Endothelial cell of umbilical vein (primary cell): ENCODE data around the gene PIP4K2C. TPM values are rescaled to one million over a fixed set of nuclear protein-coding genes. Genes with fewer than 3 reads are reported as not detected.

Experiments used
- BruUV-seq: library from RNA; stranded (reverse); fragments of 400-500 nt; replicated peaks from 2 replicates; lab custom pipeline; 2021; lab: Mats Ljungman, UMichigan
- CTCF ChIA-PET: fragments of 300-600, 350-600 bp; sonication (Branson Sonifier 250); formaldehyde crosslinking; loops from one replicate; lab custom pipeline; 2021; ENCODE audit warnings: antibody characterized with exemption, inconsistent platforms; lab: Charles Lee
- POLR2A ChIA-PET: fragments of 300-600, 350-600 bp; sonication (Branson Sonifier 250); formaldehyde crosslinking; loops from one replicate; lab custom pipeline; 2021; ENCODE audit warnings: antibody characterized with exemption, inconsistent platforms; lab: Charles Lee
- DNase-seq: peaks from one replicate; pipeline ENCODE4 v3.0.0-alpha.2; 2011; ENCODE audit warnings: low read depth, low spot score
- FAIRE-seq: peaks from 2 replicates; lab custom pipeline; 2011; peaks lifted over from hg19 to GRCh38; lab: Jason Lieb, UNC
- H2AFZ ChIP-seq: 2 replicates; pipeline ENCODE4 v1.6.0; 2012; ENCODE audit warnings: low read depth, low read length, control low read depth, inconsistent platforms
- H3K27ac ChIP-seq: 2 replicates; pipeline ENCODE4 v1.5.1; 2011; ENCODE audit warnings: low read depth, mild to moderate bottlenecking, control low read depth, low read length, moderate library complexity; ENCODE audit not compliant: insufficient read depth
- H3K27me3 ChIP-seq, 2 experiments: 2 replicates each; pipeline versions ENCODE4 v1.6.0 to v1.6.1; 2011; ENCODE audit warnings: low read length in 2 of 2, mixed read lengths in 1 of 2; ENCODE audit not compliant: control insufficient read depth in 2 of 2, insufficient read depth in 2 of 2
- H3K36me3 ChIP-seq, 2 experiments: 2 replicates in 1 of 2; 3 replicates in 1 of 2; pipeline ENCODE4 v1.5.1; 2011; ENCODE audit warnings: low read length in 2 of 2, mild to moderate bottlenecking in 1 of 2, moderate library complexity in 1 of 2; ENCODE audit not compliant: control insufficient read depth in 2 of 2, insufficient read depth in 2 of 2; ENCODE audit errors: extremely low read depth in 1 of 2
- H3K4me1 ChIP-seq: 3 replicates; pipeline ENCODE4 v1.5.1; 2011; ENCODE audit warnings: mild to moderate bottlenecking, low read length; ENCODE audit not compliant: control insufficient read depth, insufficient read depth; ENCODE audit errors: extremely low read depth
- H3K4me2 ChIP-seq: 2 replicates; pipeline ENCODE4 v1.6.1; 2011; ENCODE audit warnings: low read length, control low read depth, mixed read lengths; ENCODE audit not compliant: insufficient read depth
- H3K4me3 ChIP-seq, 3 experiments: fragments of 200-600 bp in 1 of 3; sonication (generic), shearing (Covaris generic) in 1 of 3; replicated peaks in 1 of 3; 2 replicates each; pipeline ENCODE4 v1.5.1; 2011 to 2016; ENCODE audit warnings: control low read depth in 3 of 3, low read length in 3 of 3, mild to moderate bottlenecking in 2 of 3, inconsistent platforms in 1 of 3, low read depth in 1 of 3, moderate library complexity in 1 of 3; ENCODE audit not compliant: insufficient read depth in 1 of 3
- H3K79me2 ChIP-seq: 2 replicates; pipeline ENCODE4 v1.6.0; 2012; ENCODE audit warnings: low read length, inconsistent platforms; ENCODE audit not compliant: control insufficient read depth, insufficient read depth
- H3K9ac ChIP-seq: replicated peaks from 2 replicates; pipeline ENCODE3; 2011; ENCODE audit warnings: low read length, control low read depth; ENCODE audit not compliant: insufficient read depth; ENCODE audit errors: extremely low read depth
- H3K9me1 ChIP-seq: replicated peaks from 3 replicates; pipeline ENCODE4 v1.6.0; 2011; ENCODE audit warnings: mild to moderate bottlenecking, low read length; ENCODE audit not compliant: control insufficient read depth, insufficient read depth; ENCODE audit errors: extremely low read depth
- H3K9me3 ChIP-seq: replicated peaks from 2 replicates; pipeline ENCODE4 v1.5.1; 2012; ENCODE audit warnings: low read length, inconsistent platforms; ENCODE audit not compliant: control insufficient read depth, insufficient read depth
- H4K20me1 ChIP-seq: replicated peaks from 2 replicates; pipeline ENCODE3; 2011; ENCODE audit warnings: mild to moderate bottlenecking, low read length; ENCODE audit not compliant: control insufficient read depth, insufficient read depth; ENCODE audit errors: extremely low read depth
- EZH2 ChIP-seq: IDR thresholded peaks from 2 replicates; pipeline ENCODE4 v1.6.1; 2012; ENCODE audit warnings: borderline replicate concordance, low read depth, mild to moderate bottlenecking, moderate library complexity, low read length, inconsistent platforms; ENCODE audit not compliant: severe bottlenecking
- FOS ChIP-seq: IDR thresholded peaks from 2 replicates; pipeline ENCODE4 v1.6.1; 2011; ENCODE audit warnings: mild to moderate bottlenecking, low read length, moderate library complexity, borderline replicate concordance; ENCODE audit not compliant: insufficient read depth
- GATA2 ChIP-seq: IDR thresholded peaks from 2 replicates; pipeline ENCODE4 v1.7.0; 2011; ENCODE audit warnings: low read depth, mild to moderate bottlenecking, moderate library complexity, mixed read lengths, low read length; ENCODE audit not compliant: insufficient read length, insufficient read depth
- JUN ChIP-seq: IDR thresholded peaks from 2 replicates; pipeline ENCODE4 v1.6.1; 2011; ENCODE audit warnings: borderline replicate concordance, low read depth; ENCODE audit not compliant: insufficient read length, insufficient read depth
- MYC ChIP-seq: IDR thresholded peaks from one replicate; pipeline ENCODE4 v1.6.1; 2011; ENCODE audit warnings: mild to moderate bottlenecking, low read depth, low read length
- POLR2A ChIP-seq: IDR thresholded peaks from 2 replicates; pipeline ENCODE4 v1.6.1; 2012; ENCODE audit warnings: low read depth, mild to moderate bottlenecking, control low read depth, low read length
- POLR2AphosphoS5 ChIP-seq: IDR thresholded peaks from 2 replicates; pipeline ENCODE4 v1.6.1; 2012; ENCODE audit warnings: low read depth, mild to moderate bottlenecking, control low read depth, low read length, moderate library complexity; ENCODE audit not compliant: insufficient read depth
- dilution Hi-C: fragments of 300-500 bp; cut with MboI; formaldehyde crosslinking; loops from one replicate; pipeline ENCODE4 v1.15.0; 2019; ENCODE audit warnings: low sequenced_read_pairs; ENCODE audit not compliant: extremely low pct_ligation_motif_present
- intact Hi-C: fragments of 100-400 bp; cut with micrococcal nuclease; formaldehyde crosslinking; loops from one replicate; pipeline ENCODE4 v1.10.0; 2022
- polyA plus RNA-seq, 4 experiments: library from polyadenylated mRNA; depleted of rRNA in 3 of 4; stranded (reverse) in 3 of 4; unstranded in 1 of 4; fragments of >200 nt; gene quantifications; 2 replicates each; pipeline versions ENCODE4 v1.2.1 to v1.2.3, GENCODE V29; 2011 to 2012; ENCODE audit warnings: missing spikeins in 1 of 4
- total RNA-seq: library from RNA; stranded (reverse); gene quantifications from 2 replicates; pipeline ENCODE4 v1.2.3, GENCODE V29; 2021
- TF ChIP-seq, protein P1 (sequence below), 2 donors: IDR thresholded peaks; 1 replicate in 1 of 2; 2 replicates in 1 of 2; pipeline ENCODE4 v1.5.1; 2011; ENCODE audit warnings: low read length in 2 of 2, mild to moderate bottlenecking in 2 of 2, moderate library complexity in 2 of 2, control low read depth in 1 of 2, inconsistent platforms in 1 of 2, low read depth in 1 of 2; ENCODE audit not compliant: insufficient read depth in 1 of 2; ENCODE audit errors: extremely low read depth in 1 of 2
- TF ChIP-seq, protein P2 (sequence below): IDR thresholded peaks from 2 replicates; pipeline ENCODE4 v1.6.1; 2011; ENCODE audit not compliant: insufficient read depth, insufficient read length

PIP4K2C gene
- total and polyA plus RNA-seq, 2 donors (not counting 3 experiments of a cell fraction or from before 2014, with no cell fraction given), result 10.5 to 11.5 TPM

GRCh38 chr12:57558864-57559263, 32.1 kb upstream of the PIP4K2C start:
- DNase-seq (no peak), FAIRE-seq (no peak)
- BruUV-seq, result no TSS peak
- Histone ChIP-seq H4K20me1 (no peaks in the 10 kb centered on the region), H3K27ac (no peak overlapping the region), H3K4me3 (no peak overlapping the region), H3K4me1 (no peaks in the 10 kb centered on the region), H3K79me2 (no peaks in the 10 kb centered on the region), H3K9me1 (no peaks in the 10 kb centered on the region), H3K27me3 (peaks cover 13 to 14% of the 10 kb centered on the region in 2 experiments), H3K4me2 (no peak overlapping the region), H3K36me3 (no peaks in the 10 kb centered on the region), H3K9me3 (no peaks in the 10 kb centered on the region), H2AFZ (no peak overlapping the region), H3K9ac (no peak overlapping the region)
- TF ChIP-seq, protein P1, sequence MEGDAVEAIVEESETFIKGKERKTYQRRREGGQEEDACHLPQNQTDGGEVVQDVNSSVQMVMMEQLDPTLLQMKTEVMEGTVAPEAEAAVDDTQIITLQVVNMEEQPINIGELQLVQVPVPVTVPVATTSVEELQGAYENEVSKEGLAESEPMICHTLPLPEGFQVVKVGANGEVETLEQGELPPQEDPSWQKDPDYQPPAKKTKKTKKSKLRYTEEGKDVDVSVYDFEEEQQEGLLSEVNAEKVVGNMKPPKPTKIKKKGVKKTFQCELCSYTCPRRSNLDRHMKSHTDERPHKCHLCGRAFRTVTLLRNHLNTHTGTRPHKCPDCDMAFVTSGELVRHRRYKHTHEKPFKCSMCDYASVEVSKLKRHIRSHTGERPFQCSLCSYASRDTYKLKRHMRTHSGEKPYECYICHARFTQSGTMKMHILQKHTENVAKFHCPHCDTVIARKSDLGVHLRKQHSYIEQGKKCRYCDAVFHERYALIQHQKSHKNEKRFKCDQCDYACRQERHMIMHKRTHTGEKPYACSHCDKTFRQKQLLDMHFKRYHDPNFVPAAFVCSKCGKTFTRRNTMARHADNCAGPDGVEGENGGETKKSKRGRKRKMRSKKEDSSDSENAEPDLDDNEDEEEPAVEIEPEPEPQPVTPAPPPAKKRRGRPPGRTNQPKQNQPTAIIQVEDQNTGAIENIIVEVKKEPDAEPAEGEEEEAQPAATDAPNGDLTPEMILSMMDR (IDR thresholded peaks at IDR 0.05; ENCODE audit: extremely low read depth in 1 of 2, insufficient read depth in 1 of 2, low read depth in 1 of 2, low read length in 2 of 2), result no peak
- TF ChIP-seq MYC (no peak), EZH2 (no peak), POLR2AphosphoS5 (no peak), GATA2 (no peak), FOS (no peak), POLR2A (no peak), JUN (no peak)
- TF ChIP-seq, protein P2, sequence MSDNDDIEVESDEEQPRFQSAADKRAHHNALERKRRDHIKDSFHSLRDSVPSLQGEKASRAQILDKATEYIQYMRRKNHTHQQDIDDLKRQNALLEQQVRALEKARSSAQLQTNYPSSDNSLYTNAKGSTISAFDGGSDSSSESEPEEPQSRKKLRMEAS, result no peak
- POLR2A ChIA-PET, result no interaction called here
- intact Hi-C loops, result no loop called here
- CTCF ChIA-PET, result interaction anchor here (1.2 kb wide), 1 partner anchor 25 kb away, joined by 3 read pairs; no protein-coding TSS in a partner anchor
- dilution Hi-C loops, result no loop called here
